Measurements from ENCODE around the gene MOGAT2.

Gene MOGAT2

DNA sequence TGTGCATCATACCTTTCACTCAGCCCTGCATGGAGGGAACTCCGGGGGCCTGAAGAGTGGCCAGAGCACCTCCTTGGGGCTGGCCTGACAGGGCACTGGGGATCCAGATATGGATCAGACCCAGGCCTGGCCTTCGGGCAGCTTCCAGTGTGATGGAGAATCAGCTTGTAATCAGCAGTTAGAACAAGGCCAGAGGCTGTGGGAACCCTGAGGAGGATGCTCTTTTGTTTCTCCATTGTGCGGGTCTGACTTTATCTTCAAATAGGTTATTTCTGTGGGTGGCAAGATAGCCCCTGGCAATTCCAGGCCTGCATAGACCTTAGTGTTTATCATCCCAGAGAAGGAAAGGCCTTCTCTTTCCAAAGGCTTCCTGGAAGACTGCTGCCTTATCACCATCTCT, 63.2 kb downstream of the MOGAT2 start:
- DNase-seq (ENCODE audit: low read depth, low spot score), result no peak

DNA sequence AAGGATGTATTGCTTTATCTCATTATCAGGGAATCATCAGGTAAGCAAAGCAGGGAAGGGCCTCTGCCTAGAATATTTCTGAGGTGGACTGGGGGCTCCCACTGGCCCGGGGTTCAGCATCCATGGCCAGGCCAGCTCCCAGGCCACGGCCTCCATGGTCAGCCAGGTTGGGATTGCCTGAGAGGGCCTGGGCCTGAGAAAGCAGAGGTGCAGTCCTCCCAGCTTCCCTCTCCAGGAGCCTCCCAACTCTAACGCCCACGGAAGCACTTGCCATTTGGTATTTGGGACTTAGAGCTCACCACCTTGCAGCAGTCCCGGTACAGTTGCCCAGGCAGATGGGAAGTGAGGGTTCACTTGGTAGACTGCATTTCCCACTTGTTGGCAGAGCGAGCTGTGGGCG, 63.7 kb downstream of the MOGAT2 start:
- DNase-seq (ENCODE audit: low read depth, low spot score), result no peak

DNA sequence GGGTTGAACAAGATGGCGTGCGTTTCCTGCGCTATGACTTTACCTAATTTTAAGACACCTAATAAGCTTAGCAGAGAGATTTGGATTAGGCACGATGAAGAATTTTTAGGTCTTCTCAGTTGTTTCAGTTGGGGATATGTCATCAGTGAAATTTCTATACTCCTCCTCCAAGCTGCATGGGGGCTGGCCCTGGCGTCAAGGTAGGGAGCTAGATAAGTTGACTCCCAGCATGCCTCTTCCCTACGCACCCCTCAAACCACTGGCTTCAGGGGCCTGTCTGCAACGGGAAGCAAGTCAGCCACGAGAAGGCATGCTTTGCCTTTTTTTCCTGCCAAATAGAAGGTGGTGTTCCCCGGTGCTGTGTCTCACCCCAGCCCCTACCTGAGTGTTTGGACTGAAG, 64.2 kb downstream of the MOGAT2 start:
- DNase-seq (ENCODE audit: low read depth, low spot score), result no peak

Data from activated CD4-positive, CD25-positive, alpha-beta regulatory T cell treated with anti-CD3 and anti-CD28 coated beads, Interleukin-2, amount 50 U/mL, for 16 hours (primary cell).